Subcutaneous adipose tissue (tissue), 4 donors: ENCODE data around the gene NEURL1. TPM values are rescaled to one million over a fixed set of nuclear protein-coding genes. Genes with fewer than 3 reads are reported as not detected.

Experiments
- total RNA-seq, 4 donors: library from RNA; depleted of rRNA; stranded (reverse); fragments of >200 nt; gene quantifications; one replicate each; pipeline ENCODE4 v1.1.0, GENCODE V29; 2016
- TF ChIP-seq, protein P1 (sequence below): fragments of 450-650 bp; IDR thresholded peaks from one replicate; pipeline ENCODE4 v1.5.1; 2016; ENCODE audit warnings: low read depth, mild to moderate bottlenecking, control low read depth, antibody characterized with exemption, moderate library complexity

NEURL1 gene
- total RNA-seq, 4 donors from 2014 or later: not detected

DNA sequence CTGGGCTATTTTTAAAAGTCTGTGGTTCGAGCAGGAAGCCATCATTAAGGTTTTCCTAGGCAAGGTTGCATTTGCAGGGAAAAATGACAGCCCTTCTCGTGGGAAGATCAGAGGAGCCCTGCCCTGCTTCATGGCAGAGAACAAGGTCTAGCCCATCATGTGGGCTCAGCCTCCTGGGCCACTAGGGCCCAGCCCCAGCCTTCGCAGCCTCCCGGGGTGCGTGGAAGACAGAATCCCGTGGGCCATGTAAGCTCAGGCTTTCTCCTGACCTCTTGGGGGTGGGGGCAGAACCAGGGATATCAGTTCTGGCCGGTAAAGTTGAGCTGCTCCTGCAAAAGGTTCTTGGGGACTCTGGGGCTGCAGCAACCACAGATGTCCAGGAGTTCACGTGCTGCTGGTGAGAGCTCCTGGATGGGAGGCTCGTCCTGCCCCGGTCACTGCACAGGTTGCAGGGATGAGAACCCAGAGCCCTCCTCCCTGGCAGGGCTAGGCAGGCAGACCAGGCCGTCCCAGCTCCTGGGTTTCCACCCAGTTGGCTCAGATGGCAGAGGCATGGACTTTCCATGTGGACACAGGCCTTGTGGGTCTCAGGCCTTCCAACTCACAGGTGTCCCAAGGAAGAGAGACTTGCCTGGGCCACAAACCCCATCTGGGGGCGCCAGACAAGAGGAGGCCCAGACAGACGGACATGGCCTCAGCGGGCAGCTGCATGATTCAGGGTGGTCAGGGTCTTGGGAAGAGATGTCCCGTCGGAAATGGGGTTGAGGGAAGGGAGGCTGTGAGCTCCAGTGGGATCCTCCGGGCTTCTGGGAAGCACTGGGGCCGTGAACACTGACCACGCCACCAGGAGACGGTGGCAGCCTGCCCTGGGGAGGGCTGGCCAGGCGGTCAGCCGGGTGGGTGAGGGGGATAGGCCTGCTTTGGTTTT lies 126.2 kb downstream of the NEURL1 start:
- TF ChIP-seq, protein P1, sequence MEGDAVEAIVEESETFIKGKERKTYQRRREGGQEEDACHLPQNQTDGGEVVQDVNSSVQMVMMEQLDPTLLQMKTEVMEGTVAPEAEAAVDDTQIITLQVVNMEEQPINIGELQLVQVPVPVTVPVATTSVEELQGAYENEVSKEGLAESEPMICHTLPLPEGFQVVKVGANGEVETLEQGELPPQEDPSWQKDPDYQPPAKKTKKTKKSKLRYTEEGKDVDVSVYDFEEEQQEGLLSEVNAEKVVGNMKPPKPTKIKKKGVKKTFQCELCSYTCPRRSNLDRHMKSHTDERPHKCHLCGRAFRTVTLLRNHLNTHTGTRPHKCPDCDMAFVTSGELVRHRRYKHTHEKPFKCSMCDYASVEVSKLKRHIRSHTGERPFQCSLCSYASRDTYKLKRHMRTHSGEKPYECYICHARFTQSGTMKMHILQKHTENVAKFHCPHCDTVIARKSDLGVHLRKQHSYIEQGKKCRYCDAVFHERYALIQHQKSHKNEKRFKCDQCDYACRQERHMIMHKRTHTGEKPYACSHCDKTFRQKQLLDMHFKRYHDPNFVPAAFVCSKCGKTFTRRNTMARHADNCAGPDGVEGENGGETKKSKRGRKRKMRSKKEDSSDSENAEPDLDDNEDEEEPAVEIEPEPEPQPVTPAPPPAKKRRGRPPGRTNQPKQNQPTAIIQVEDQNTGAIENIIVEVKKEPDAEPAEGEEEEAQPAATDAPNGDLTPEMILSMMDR: no peak

DNA sequence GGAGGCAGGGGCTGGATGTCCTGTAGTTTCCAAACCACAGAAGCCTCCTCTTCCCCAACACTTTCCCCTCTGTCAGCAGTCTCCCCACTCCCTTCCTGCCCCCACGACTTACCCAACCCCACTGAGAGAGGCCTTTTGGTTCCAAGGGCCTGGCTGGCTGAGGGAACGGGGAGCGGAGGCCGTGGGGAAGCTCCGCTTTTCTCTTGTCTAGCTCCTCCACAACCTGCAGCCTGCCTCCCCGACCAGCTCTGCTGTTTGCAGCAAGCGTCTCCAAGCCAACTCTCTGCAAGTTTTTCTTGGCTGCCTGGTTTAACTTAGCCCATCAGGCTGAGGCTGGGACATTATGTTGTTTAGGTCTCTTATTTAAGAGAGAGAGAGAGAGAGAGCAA lies 126.8 kb downstream of the NEURL1 start:
- TF ChIP-seq, protein P1: no peak

DNA sequence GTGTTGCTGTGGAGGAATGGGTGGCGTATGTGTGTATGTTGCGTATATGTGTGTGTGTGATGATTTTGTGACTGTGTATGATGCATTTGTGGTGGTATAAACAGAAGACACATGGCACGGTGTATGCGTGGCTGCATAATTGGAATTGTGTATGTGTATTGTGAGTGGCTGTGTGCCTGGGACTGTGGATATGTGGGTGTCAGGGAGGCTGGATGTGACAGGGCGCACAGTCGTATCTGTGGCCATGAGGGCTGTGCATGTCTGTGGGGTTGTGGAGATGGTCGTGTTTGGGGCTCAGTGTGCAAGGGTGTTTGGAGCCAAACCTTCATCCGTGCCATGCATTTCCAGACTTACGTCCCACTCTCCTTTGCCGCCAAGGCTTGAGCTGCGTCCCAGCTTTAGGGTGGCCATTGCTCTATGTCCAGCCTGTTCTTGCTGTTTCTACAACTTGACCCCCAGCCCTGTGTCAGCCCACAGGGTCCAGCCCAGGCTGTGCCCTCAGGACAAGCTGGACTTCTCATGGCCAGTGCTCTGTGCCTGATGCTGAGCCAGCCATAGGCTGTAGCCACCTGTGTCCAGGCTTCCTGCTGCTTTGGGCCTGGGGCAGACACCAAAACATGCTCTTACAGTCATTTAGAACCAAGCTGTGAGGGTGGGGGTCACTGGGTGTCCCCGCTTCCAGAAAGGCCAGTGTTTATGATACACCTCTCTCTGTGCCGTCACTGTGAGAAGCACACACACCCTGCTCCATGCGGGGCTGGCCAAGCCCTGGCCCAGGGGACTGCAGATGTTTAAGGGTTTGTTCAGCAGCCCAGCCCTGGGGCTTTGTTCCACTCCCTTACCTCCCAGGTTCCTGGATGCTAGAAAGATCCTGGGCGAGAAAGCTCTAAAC lies 127.6 kb downstream of the NEURL1 start:
- TF ChIP-seq, protein P1: no peak

DNA sequence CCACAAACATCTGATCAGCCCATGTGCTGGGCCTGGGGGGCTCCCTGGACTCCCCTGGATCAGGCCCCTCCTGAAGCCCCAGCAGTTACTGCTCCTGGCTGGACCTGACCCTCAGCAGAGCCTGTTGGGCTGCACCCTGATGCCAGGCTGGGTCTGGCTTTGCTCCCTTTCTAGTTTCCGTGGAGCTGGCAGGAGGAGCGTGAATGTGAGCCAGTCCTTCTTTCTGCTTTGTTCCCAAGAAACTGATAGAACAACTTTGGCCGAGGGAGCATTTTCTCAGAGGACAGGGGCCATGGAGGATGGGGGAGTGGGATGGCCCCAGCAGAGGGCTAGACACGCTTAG lies 128.2 kb downstream of the NEURL1 start:
- TF ChIP-seq, protein P1: no peak

DNA sequence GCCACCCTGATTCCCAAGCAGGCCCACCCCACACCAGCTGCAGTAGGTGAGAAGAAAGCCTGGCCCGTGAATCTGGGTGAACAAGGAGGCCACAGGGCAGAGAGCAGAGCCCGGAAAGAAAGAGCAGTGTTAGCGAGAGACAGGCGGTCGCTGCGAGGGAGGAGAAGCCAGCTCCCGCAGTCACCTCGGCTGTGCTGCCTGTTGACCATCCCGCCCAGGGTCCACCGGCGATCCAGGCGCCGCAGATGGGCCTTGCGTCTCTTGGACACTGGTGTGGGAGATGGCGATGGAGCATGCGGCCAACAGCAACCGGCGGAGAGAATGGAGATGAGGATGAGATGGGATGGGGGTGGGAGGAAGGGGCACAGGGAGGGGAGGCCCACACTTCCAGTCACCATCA lies 128.8 kb downstream of the NEURL1 start:
- TF ChIP-seq, protein P1: no peak

DNA sequence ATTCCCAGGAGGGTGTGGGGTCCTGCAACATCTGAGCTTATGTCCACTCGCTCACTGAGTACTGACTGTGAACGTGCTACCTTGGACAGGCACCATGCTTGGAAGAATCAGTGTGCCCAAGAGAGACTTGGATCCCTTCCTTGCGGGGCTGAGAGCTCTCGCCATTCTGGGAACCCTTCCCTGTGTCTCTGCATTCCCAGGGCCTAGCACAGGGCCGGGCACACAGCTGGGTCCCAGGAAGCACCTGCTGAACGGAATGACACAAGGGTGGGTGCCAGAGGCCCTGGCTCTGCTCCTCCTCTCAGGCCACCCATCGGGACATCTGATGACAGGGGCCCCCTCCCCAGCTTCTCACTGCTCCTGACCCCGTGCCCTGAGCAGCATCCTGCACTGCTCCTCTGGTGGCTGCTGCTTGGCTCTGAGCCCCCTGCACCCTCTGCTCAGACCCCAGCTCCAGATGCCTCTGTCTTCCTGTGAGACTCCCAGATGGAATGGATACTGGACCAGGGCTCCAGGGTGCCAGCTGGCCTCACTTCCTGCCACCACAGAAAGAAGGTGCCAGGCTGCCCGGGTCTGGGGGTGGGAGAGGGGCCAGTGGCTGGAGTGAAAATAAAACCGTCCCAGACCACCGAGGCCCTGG lies 129.6 kb downstream of the NEURL1 start:
- TF ChIP-seq, protein P1: no peak

DNA sequence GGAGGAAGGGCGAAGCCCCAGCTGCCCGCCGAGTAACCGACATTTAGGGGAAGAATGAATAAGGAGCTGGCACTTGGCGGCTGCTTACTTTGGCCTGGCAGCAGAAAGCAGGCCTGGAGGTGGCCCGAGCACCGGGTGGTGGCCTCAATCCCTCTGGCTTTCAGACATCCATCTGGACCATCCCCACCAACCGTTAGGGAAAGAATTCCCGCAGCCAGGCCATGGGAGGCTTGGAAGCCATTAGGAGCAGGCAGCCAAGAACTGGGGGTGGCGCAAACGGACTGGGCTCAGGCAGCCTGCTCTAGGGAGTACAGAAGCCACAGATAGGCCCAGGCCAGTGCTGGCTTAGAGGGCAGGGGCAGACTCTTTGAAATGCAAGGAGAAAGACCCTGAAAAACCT lies 132.7 kb downstream of the NEURL1 start:
- TF ChIP-seq, protein P1: no peak
